Mesendoderm (in vitro differentiated cells): Measurements from ENCODE around the gene NRSN2.

Source experiments
- DNase-seq: peaks from one replicate; pipeline ENCODE4 v3.0.0; 2013
- H2AK5ac ChIP-seq: 2 replicates; pipeline ENCODE4 v1.6.1; 2013; ENCODE audit warnings: low read length, inconsistent platforms
- H2BK120ac ChIP-seq: 2 replicates; pipeline ENCODE4 v1.6.1; 2013; ENCODE audit warnings: low read depth, mild to moderate bottlenecking, low read length, moderate library complexity, mixed read lengths
- H2BK15ac ChIP-seq: replicated peaks from 2 replicates; pipeline ENCODE4 v1.6.1; 2013; ENCODE audit warnings: low read depth, mild to moderate bottlenecking, moderate library complexity
- H2BK5ac ChIP-seq: 2 replicates; pipeline ENCODE4 v1.6.1; 2013; ENCODE audit warnings: low read length, inconsistent platforms
- H3K18ac ChIP-seq: 2 replicates; pipeline ENCODE4 v1.6.1; 2013; ENCODE audit warnings: mild to moderate bottlenecking, low read length, mixed read lengths
- H3K23ac ChIP-seq: one replicate; pipeline ENCODE4 v1.6.1; 2013; ENCODE audit warnings: low read length
- H3K27ac ChIP-seq: 2 replicates; pipeline ENCODE4 v1.5.1; 2013; ENCODE audit warnings: low read depth, mild to moderate bottlenecking, inconsistent platforms, low read length, moderate library complexity
- H3K27me3 ChIP-seq: 2 replicates; pipeline ENCODE4 v1.6.1; 2013; ENCODE audit warnings: low read length, control low read depth, mild to moderate bottlenecking, inconsistent platforms; ENCODE audit not compliant: insufficient read depth, poor library complexity
- H3K36me3 ChIP-seq: 2 replicates; pipeline ENCODE4 v1.6.1; 2013; ENCODE audit warnings: low read length, inconsistent platforms; ENCODE audit not compliant: control insufficient read depth, insufficient read depth
- H3K4ac ChIP-seq: one replicate; pipeline ENCODE4 v1.6.1; 2013; ENCODE audit warnings: low read depth, mild to moderate bottlenecking, low read length, moderate library complexity
- H3K4me1 ChIP-seq: 2 replicates; pipeline ENCODE4 v1.6.1; 2013; ENCODE audit warnings: low read depth, low read length, inconsistent platforms; ENCODE audit not compliant: control insufficient read depth
- H3K4me2 ChIP-seq: 2 replicates; pipeline ENCODE4 v1.6.1; 2013; ENCODE audit warnings: low read length
- H3K4me3 ChIP-seq: 2 replicates; pipeline ENCODE4 v1.5.1; 2013; ENCODE audit warnings: mild to moderate bottlenecking, low read length
- H3K56ac ChIP-seq: one replicate; pipeline ENCODE4 v1.6.1; 2013; ENCODE audit warnings: low read length
- H3K79me1 ChIP-seq: 2 replicates; pipeline ENCODE4 v1.6.1; 2013; ENCODE audit warnings: low read length, inconsistent platforms
- H3K79me2 ChIP-seq: 2 replicates; pipeline ENCODE4 v1.6.1; 2013; ENCODE audit warnings: mild to moderate bottlenecking, low read length; ENCODE audit not compliant: control insufficient read depth, insufficient read depth
- H3K9ac ChIP-seq: 2 replicates; pipeline ENCODE4 v1.6.1; 2013; ENCODE audit warnings: low read length, inconsistent platforms
- H4K5ac ChIP-seq: one replicate; pipeline ENCODE4 v1.6.1; 2013; ENCODE audit warnings: low read length
- H4K8ac ChIP-seq: one replicate; pipeline ENCODE4 v1.6.1; 2013; ENCODE audit warnings: low read depth, mild to moderate bottlenecking, control low read depth, low read length, moderate library complexity
- WGBS: extraction: QIAGEN DNeasy Blood & Tissue Kit; methylation state at CpG from one replicate; pipeline ENCODE4 v1.1.7; 2013; ENCODE audit warnings: low lambda C conversion rate, missing lambda C conversion rate; ENCODE audit not compliant: insufficient coverage; ENCODE audit errors: extremely low coverage; 5-methylcytosine and 5-hydroxymethylcytosine counted together

Gene NRSN2

GRCh38 chr20:346033-346639 is 775 bp upstream of the NRSN2 start:
- Histone ChIP-seq H3K79me1 (peaks cover 3% of the 10 kb centered on the region), H2AK5ac (no peak overlapping the region), H3K4me2 (peak overlapping the region; percentile 59), H3K56ac (peak overlapping the region; percentile 92), H3K27me3 (no peaks in the 10 kb centered on the region), H3K4me3 (no peak overlapping the region), H3K27ac (no peak overlapping the region), H4K8ac (no peak overlapping the region), H3K79me2 (no peaks in the 10 kb centered on the region), H3K4ac (no peak overlapping the region), H3K23ac (no peak overlapping the region), H3K4me1 (peaks cover 10% of the 10 kb centered on the region), H2BK5ac (no peak overlapping the region), H4K5ac (no peak overlapping the region), H2BK120ac (no peak overlapping the region), H3K36me3 (no peaks in the 10 kb centered on the region), H2BK15ac (no peak overlapping the region), H3K9ac (peak overlapping the region; percentile 87), H3K18ac (no peak overlapping the region)
- no CpG with 5 or more reads among the region's 9 CpGs for WGBS
- no peak for DNase-seq

- no CpG with 5 or more reads among the region's 19 CpGs for WGBS
- peak overlapping the region; percentile 74 for H3K27ac ChIP-seq
- DNase-seq, result peak; percentile 29
Observed at GRCh38 chr20:347317-347639, 367 bp downstream of the NRSN2 start.

GRCh38 chr20:347640-348484 is 951 bp downstream of the NRSN2 start:
- Histone ChIP-seq H4K5ac (no peak overlapping the region), H3K4me3 (peak overlapping the region; percentile 63), H3K27ac (peak overlapping the region; percentile 74), H3K79me2 (no peaks in the 10 kb centered on the region), H2AK5ac (no peak overlapping the region), H3K4me1 (peaks cover 10% of the 10 kb centered on the region), H3K4ac (no peak overlapping the region), H3K4me2 (peak overlapping the region; percentile 97), H3K9ac (peak overlapping the region; percentile 87), H2BK15ac (no peak overlapping the region), H3K36me3 (no peaks in the 10 kb centered on the region), H4K8ac (no peak overlapping the region), H3K23ac (no peak overlapping the region), H3K56ac (peak overlapping the region; percentile 92), H3K18ac (peak overlapping the region; percentile 81), H3K79me1 (peaks cover 3% of the 10 kb centered on the region), H2BK5ac (no peak overlapping the region), H3K27me3 (no peaks in the 10 kb centered on the region), H2BK120ac (no peak overlapping the region)
- WGBS, result no CpG with 5 or more reads among the region's 61 CpGs
- peak; percentile 98 for DNase-seq

More at GRCh38 chr20:347317-347639, 367 bp downstream of the NRSN2 start:
- Histone ChIP-seq H3K4me3 (peak overlapping the region; percentile 63), H4K8ac (no peak overlapping the region), H2BK120ac (no peak overlapping the region), H3K56ac (peak overlapping the region; percentile 92), H3K27me3 (no peaks in the 10 kb centered on the region), H2BK15ac (no peak overlapping the region), H3K36me3 (no peaks in the 10 kb centered on the region), H2BK5ac (no peak overlapping the region), H3K79me1 (peaks cover 3% of the 10 kb centered on the region), H3K9ac (peak overlapping the region; percentile 87), H2AK5ac (no peak overlapping the region), H3K4me1 (peaks cover 10% of the 10 kb centered on the region), H3K79me2 (no peaks in the 10 kb centered on the region), H3K18ac (peak overlapping the region; percentile 81), H4K5ac (no peak overlapping the region), H3K4ac (peak overlapping the region; percentile 18), H3K23ac (no peak overlapping the region), H3K4me2 (peak overlapping the region; percentile 59)

- Histone ChIP-seq H3K56ac (no peak overlapping the region), H2BK15ac (no peak overlapping the region), H3K4me1 (peaks cover 10% of the 10 kb centered on the region), H3K36me3 (no peaks in the 10 kb centered on the region), H2AK5ac (no peak overlapping the region), H3K27me3 (no peaks in the 10 kb centered on the region), H2BK120ac (no peak overlapping the region), H3K79me1 (peaks cover 3% of the 10 kb centered on the region), H3K79me2 (no peaks in the 10 kb centered on the region), H4K8ac (no peak overlapping the region), H2BK5ac (no peak overlapping the region), H3K4ac (no peak overlapping the region), H3K4me2 (no peak overlapping the region), H3K27ac (no peak overlapping the region), H3K4me3 (no peak overlapping the region), H3K9ac (no peak overlapping the region), H4K5ac (no peak overlapping the region), H3K23ac (no peak overlapping the region), H3K18ac (no peak overlapping the region)
- WGBS, result no CpG with 5 or more reads among the region's 19 CpGs
- no peak for DNase-seq
Observed at GRCh38 chr20:348972-349841, 2.3 kb downstream of the NRSN2 start.

- DNase-seq, result no peak
- Histone ChIP-seq H3K4ac (no peak overlapping the region), H3K9ac (no peak overlapping the region), H3K4me3 (no peak overlapping the region), H2BK15ac (no peak overlapping the region), H3K23ac (no peak overlapping the region), H4K5ac (no peak overlapping the region), H4K8ac (no peak overlapping the region), H3K4me2 (no peak overlapping the region), H3K36me3 (no peaks in the 10 kb centered on the region), H2AK5ac (no peak overlapping the region), H3K79me2 (no peaks in the 10 kb centered on the region), H3K4me1 (peaks cover 6% of the 10 kb centered on the region), H2BK5ac (no peak overlapping the region), H3K27me3 (no peaks in the 10 kb centered on the region), H2BK120ac (no peak overlapping the region), H3K56ac (no peak overlapping the region), H3K18ac (no peak overlapping the region), H3K79me1 (no peaks in the 10 kb centered on the region), H3K27ac (no peak overlapping the region)
- no CpG with 5 or more reads among the region's 13 CpGs for WGBS
Observed at GRCh38 chr20:353166-353565, 6.3 kb downstream of the NRSN2 start.
